DMS114 treated with DMSO at 0.1 percent for 48 hours (cell line): ENCODE measurements around the gene RDH16.
"Not testable (repeated sequence)": the region's sequence is repeated elsewhere in the genome, so short reads cannot be mapped to it uniquely, and the experiment has no call there.

Source experiments
- DNase-seq: peaks from one replicate; lab custom pipeline; 2025; ENCODE audit not compliant: unreplicated experiment; lab: John Stamatoyannopoulos, UW

The RDH16 gene

DNA sequence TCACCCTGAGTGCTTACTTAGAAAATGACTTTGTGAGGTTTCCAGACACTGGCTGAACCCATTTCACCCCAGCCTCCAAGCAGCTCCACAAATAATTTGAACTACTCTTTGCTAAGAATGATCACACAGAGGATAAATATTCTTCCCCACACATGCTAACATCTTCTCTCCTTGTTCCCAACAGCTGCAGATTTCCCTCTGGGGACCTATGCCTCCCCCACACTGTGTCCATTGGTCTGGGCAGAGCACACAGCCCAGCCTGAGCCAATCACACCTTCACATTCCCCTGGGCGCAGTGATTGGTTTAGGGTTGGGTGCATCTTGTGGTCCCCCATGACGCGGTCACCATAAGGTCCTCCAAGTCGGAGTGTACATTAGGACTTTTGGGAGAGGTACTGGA is 30.1 kb downstream of the RDH16 start:
- DNase-seq, result no peak

DNA sequence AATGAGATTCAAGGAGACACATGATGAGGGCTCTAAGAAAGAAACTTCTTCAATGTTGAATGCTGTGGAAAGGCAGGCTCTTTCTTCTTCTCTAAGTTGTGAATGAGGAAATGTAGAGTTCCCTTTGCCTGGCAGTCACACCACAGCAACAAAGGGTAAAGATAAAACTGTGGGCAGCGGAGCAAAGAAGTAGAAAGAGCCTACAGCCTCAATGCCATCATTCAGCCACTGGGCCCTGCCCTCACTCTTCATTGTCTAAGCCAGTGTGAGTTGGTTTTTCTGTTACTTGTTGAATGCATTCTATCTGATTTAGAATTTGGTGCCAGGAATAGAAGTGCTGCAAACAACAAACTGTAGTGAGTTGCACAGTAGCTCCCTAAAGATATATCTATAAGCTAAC is 35.4 kb downstream of the RDH16 start:
- DNase-seq, result no peak

DNA sequence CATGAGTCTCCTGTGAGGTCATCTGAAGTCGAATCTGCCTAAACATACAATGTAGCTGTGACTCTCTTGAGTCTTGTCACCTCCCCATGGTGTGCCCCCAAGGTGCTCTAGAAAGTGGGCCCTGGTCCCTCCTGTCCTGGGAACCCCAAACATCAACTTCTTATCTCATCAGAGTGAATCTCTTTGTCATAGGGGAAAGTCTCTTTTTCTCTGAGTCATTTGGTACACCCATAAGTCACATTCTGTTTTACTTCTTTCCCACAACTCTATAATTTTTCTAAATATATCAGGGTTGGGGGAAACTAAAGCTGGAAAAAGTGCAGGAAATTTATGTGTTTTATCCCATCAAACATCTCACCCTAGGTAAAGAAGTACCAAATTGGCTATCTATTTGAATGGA is 36.1 kb downstream of the RDH16 start:
- DNase-seq, result no peak

DNA sequence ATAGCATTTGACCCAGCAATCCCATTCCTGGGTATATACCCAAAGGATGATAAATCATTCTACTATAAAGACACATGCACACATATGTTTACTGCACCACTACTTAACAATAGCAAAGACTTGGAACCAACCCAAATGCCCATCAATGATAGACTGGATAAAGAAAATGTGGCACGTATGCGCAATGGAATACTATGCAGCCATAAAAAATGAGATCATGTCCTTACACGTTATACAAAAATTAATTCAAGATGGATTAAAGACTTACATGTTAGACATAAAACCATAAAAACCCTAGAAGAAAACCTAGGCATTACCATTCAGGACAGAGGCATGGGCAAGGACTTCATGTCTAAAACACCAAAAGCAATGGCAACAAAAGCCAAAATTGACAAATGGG is 39.3 kb downstream of the RDH16 start:
- not testable (repeated sequence) for DNase-seq

DNA sequence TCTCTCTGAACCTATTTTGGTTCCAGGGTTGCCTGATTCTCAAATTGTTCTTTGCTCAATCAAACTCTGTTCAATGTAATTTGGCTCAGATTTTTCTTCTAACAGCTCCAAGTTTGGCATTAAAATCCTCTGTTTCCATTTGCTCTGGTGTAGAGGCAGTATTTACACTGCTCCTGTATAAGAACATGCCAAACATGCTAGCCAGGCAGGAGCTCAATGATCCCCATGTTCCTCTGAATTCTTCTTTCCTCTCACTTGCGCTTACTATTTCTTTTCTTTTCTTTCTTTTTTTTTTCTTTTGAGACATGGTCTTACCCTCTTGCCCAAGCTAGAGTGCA is 40.4 kb downstream of the RDH16 start:
- no peak for DNase-seq

DNA sequence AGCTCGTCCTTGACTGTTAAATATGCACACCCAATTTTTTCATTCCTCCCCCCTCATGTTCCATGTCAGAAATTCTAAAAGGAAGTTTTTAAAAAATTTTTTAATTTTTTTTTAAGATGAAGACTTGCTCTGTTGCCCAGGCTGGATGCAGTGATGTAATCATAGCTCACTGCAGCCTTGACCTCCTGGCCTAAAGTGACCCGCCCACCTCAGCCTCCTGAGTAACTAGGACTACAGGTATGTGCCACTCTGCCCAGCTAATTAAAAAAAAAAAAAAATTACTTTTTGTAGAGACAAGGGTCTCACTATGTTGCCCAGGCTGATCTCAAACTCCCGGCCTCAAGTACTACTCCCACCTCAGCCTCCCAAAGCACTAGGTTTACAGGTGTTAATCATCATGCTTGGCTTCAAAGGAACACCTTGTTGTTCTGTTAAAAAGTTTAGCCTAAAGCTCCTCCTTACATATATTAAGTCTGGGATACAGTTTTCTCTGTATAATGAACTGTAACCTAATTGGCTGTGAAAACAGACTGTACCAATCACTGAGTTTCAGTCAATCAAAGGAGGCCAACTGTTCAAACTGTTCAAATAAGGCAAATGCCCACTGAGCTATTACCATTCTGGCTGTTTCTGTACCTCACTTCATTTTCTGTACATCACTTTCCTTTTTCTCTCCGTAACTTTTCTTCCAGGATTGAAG is 41.0 kb downstream of the RDH16 start:
- DNase-seq, result no peak

DNA sequence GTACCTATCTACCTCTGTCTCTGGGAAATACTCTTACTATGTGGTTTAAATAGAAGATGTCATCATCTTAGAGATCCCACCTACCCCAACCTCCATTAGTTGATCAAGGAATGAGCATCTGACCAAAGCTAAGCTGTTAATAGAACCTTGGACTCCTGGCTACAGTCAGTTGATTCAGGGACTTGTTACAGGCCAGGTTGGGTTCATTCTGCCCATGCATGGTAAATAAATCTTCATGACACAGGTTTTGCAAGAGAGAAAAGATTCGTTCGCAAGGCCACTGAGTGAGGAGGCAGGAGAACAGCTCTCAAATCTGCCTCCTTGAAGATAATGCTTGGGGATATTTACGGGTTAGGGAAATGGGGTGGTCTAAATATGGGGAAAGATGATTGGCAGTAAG is 42.7 kb downstream of the RDH16 start:
- no peak for DNase-seq

DNA sequence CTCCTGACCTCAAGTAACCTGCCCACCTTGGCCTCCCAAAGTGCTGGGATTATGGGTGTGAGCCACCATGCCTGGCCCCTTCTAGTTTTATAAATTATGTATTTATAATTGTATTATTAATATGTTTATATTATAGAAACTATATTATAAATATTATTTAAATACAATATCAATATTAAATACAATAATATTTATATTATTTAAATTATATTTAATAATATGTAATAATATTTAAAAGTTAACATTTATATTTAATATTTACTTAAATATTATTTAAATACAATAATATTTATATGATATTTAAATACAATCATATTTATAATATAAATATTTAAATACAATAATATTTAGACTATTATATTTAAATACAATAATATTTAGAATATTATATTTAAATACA is 43.2 kb downstream of the RDH16 start:
- no peak for DNase-seq

DNA sequence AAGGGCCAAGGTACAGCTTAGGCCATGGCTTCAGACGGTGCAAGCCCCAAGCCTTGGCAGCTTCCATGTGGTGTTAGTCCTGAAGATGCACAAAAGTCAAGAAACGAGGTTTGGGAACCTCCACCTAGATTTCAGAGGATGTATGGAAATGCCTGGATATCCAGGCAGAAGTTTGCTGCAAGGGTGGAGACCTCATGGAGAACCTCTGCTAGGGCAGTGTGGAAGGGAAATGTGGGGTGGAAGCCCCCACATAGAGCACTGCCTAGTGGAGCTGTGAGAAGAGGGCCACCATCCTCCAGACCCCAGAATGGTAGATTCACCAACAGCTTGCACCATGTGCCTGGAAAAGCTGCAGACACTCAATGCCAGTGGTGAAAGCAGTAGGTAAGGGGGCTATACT is 48.0 kb downstream of the RDH16 start:
- DNase-seq, result not testable (repeated sequence)

DNA sequence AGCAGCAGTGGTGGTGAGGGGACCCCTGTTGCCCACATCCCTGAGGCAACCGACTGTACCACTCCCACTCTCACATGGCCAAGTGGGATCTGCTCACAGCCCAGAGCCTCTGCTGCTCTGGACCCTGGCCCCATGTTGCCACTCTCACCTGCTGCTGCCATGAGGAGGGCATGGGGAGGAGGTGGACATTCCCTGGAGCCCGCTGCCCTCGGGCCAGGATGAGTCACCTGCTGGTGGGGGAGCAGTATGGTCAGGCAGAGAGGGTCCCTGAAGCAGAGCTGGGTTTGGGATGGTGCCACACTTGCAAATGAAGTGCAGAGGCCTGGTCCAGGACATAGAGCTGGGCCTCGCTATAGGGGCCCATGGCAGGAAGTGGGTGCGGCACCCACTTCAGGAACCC is 49.3 kb downstream of the RDH16 start:
- DNase-seq, result no peak

DNA sequence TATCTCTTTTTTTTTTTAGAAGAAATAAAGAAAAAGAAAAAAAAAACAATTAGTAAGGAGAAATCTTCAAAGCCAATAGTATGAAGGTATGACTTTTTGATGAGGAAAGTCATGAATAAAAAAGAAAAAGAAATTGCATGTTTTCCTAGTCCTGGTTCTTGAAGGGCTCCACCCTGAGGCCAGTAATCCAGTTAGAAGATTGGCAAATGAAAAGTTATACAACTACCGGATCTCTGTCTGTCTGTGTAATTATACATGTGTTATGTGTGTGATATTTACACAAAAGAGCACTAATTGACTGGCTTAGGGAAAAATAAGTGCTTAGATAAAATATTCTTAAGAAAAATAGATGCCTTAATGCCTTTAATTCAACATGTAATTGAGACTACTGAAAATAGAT is 51.6 kb downstream of the RDH16 start:
- DNase-seq, result no peak

DNA sequence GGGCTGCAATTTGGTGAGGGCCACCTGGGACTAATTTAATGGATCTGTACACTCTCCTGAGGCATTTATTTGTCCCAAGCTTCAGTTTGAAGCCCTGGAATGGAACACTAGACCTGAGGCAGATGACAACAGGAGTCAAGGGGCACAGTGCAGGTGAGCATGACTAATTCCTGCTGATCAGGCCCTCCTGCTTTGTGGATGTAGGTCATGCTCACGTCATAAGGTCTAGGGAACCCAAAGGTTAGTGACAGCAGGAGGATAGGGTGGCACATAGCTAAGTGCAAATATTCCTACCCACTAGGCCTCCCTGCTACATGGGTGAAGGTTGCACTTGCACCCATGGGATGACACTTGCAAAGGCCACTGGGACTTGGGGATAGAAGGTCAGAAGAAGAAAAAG is 54.0 kb downstream of the RDH16 start:
- DNase-seq, result no peak
